HG03060 (cell line): ENCODE results near the gene SPRN.
"Not testable (repeated sequence)": the region's sequence is repeated elsewhere in the genome, so short reads cannot be mapped to it uniquely, and the experiment has no call there.

Experiments
- ATAC-seq: cut with Tn5 transposase; IDR thresholded peaks from one replicate; pipeline ENCODE4 v1.9.1; 2021; ENCODE audit warnings: low read depth, moderate number of reproducible peaks; ENCODE audit not compliant: unreplicated experiment

Gene SPRN

GRCh38 chr10:133441356-133441755 is 16.9 kb upstream of the SPRN start:
- ATAC-seq = not testable (repeated sequence)

- ATAC-seq = no peak
These were observed 16.3 kb upstream of the SPRN start for GRCh38 chr10:133440633-133441285.

GRCh38 chr10:133439517-133440461 is 15.4 kb upstream of the SPRN start:
- no peak for ATAC-seq

DNA sequence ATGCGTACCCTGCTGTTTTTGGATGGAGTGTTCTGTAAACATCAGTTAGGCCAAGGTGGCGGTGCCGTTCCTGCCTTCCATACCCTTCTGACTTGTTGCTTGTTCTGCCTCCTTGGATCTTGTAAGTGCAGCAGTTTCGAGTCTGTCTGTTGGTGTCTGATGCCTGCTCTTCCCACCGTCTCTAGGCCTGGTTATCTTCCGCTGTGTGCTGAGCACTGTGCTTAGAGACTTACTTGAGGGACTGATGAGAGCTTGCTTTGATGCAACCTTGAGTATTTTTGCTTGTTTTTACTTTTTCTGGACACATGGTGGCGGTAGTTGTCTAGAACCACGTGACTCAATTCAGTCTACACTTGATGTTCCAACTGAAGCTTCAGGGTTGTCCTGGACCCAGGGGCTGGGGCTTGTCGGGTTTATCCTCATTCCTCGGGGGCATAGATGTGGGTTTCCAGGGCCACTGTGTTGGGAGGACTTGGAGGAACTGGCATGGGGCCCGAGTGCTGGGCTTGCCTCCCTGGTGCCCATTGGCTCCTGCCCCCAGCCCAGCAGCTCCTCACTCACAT is 14.4 kb upstream of the SPRN start:
- ATAC-seq = no peak

DNA sequence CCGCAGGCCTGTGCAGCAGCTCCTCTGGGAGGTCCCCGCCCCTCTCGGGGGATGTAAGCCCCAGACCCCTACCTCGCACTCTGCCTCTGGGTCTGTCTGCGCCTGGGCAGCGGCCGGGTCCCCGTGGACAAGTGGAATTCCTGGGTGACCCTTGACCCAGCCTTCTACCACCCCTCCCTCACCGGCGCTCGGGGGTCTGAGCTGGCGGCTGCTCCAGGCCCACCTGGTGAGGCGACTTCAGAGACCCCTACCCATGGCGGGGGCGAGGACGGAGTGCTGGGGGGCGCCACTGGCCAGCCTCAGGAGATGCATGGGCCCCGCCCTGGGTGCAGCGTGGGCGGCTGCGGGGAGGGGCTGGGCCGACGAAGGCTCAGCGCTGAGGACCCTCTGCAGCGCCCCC is 8.4 kb upstream of the SPRN start:
- ATAC-seq = not testable (repeated sequence)

GRCh38 chr10:133431888-133432613 is 7.6 kb upstream of the SPRN start:
- not testable (repeated sequence) for ATAC-seq

- not testable (repeated sequence) for ATAC-seq
These were observed 5.1 kb upstream of the SPRN start for GRCh38 chr10:133429571-133429970.

DNA sequence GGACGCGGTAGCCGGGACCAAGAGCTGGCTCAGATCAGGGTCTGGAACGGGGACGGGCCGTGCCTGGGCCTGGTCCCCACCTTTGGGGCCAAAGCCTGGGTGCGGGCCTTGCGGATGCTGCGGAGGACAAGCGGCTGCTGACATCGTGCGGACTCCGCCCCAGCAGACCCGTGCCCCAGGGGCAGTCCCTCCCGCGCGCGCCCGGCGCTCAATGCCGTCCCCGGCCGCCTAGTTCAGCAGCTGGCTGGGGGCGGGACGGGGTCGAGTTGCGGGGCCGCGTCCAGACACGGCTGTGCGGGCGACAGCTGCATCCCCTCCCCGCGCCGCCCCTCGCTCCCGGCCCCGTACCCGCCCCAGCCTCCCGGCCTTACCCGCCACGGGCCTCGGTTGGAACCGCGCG is 323 bp downstream of the SPRN start:
- not testable (repeated sequence) for ATAC-seq

DNA sequence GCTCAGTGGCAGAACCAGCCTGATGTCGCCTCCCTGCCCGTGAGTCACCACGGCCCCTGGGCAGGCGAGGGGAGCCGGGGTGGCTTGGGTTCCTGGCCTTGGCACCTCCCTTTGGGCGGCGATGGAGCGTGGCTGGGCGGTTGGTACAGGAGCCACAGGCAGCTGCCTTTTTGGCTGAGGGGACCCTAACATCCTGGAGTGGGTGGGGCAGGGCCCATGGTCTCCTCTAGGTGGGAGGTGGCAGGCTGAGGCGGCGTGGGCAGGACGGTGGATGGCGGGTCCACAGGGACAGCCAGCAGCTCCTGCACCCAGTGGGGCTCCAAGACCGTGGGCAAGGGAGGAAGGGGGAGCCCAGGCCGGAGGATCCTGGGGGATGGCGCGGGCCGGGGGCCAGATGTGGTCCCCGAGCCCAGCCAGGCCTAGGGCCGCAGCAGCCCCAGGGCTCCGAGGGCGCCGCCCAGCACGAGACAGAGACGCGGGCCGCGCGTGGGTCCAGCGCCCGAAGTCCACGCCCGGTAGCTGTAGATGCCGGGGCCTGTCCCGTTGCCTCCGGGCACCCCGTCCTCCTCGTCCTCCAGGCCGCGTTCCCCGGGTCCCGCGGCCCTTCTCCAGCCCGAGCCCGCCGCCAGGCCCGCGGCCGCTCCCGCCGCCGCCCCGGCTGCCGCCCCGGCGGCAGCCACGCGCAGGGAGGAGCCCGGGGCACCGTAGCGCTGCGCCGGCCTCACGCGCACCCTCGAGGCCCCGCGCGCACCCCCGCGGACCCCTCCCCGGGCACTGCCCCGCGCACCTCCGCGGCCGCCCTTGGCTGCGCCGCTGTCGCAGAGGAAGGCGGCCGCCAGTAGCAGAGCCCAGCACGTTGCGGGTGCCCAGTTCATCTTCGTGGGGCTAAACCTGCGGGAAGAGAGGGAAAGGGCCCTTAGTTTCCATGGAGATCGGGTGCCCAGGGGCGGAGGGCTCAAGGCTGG is 1.3 kb downstream of the SPRN start:
- ATAC-seq = no peak

- no peak for ATAC-seq
These were observed 2.1 kb downstream of the SPRN start for GRCh38 chr10:133422223-133422806.

DNA sequence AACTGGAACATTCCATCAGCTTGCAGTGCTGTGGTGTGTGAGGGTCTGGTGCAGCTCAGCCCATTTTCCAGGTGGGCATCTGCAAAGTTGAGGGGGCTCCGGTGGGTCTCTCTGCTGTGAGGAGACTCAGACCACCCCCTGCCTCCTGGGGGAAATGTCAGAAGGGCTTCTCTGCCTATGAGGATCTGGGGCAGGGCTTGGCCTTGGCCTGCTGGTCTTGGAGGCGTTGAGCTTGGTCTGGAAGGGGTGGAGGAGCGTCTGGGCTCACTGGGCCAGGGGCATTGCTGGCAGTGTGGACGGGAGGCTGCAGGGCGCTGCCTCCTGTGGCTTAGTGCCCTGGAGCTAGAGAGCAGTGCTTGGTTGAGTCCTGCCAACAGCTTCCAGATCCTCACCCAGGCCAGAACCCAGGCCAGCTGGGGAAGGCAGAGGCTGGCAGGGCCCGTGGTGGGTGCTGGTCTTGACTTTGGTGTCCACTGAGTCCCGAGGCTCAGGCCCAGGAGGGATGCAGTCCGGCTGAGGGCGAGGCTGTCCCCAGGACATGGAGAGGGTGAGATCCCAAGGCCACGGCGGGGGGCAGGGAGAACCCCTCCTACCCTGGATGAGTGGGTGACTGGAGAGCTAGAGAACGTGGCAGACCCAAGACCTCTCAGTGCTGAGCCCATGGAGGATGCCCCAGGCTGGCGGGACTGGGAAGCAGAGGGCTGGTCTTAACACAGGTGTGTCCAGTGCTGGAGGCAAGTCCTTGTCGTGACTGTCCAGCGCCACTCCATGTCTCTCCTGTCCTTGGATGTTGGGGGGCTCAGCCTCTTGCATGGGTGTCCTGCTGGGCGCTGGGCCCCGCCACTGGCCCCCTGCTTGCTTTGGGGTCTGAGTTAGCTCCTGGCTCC is 2.8 kb downstream of the SPRN start:
- ATAC-seq = no peak

DNA sequence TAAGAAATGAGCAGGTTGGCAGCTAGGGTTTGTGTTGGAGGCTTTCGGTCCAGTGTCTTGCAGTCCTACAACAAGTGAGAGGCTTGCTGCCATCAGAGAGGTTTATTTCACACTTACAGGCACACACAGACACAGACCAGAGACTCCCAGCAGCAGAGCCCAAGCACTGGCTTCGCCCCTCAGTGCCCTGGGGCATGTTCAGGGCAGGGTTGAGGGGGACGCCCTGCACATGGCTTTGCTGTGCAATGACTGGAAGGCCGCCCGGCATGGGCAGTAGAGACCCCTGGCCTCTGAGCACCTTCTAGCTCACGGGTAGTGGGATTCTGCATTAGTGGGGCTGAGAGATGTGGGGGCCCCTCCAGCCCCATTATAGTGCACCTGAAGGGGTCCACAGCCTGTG is 3.8 kb downstream of the SPRN start:
- no peak for ATAC-seq

- ATAC-seq = no peak
These were observed 4.4 kb downstream of the SPRN start for GRCh38 chr10:133420028-133420427.

- no peak for ATAC-seq
These were observed 5.0 kb downstream of the SPRN start for GRCh38 chr10:133419211-133419950.

DNA sequence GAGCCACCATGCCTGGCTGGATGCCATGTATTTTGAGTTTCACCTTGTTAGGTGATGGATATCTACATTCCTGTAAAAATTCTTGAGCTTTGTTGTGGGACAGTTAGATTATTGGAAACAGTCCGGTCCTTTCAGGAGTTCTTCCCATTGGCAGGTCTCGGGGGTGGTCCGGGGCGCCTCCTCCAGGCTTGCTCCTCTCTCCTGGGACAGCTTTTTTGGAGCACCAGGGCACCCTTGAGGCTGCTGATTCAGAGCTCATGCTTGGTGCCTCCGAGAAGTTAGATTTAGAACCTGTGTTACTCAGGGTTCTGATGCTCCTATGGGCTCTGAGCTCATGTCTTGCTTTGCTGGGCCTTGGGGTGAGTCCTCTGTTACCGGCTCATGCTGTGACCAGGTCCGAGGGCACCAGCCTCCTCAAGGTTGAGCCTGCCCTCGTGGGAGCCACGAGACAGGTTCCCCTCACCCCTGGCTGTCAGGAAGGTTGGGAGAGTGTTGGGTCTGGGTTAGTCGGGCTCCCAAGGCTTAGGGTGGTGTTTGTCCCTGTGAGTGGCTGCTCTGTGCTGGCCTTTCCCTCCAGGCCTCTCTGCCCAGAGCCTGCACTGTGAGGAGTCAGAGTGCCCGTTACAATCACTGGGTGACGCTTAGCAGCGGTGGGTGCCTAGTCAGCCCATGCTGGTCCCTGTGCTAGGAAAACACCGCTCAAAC is 6.0 kb downstream of the SPRN start:
- no peak for ATAC-seq

GRCh38 chr10:133415752-133416151 is 8.7 kb downstream of the SPRN start:
- ATAC-seq = no peak

GRCh38 chr10:133414401-133414800 is 10.0 kb downstream of the SPRN start:
- ATAC-seq = not testable (repeated sequence)
